T1000 (cell line): ENCODE data around the gene ERC2.
"Not testable (repeated sequence)": the region's sequence is repeated elsewhere in the genome, so short reads cannot be mapped to it uniquely, and the experiment has no call there.

ENCODE experiments used
- DNase-seq: peaks from one replicate; lab custom pipeline; 2025; ENCODE audit warnings: mixed read lengths; lab: John Stamatoyannopoulos, UW

ERC2 gene

GRCh38 chr3:56060521-56061278 lies 407.6 kb downstream of the ERC2 start:
- no peak for DNase-seq

GRCh38 chr3:56059731-56060130 lies 408.5 kb downstream of the ERC2 start:
- no peak for DNase-seq

GRCh38 chr3:56055951-56056350 lies 412.3 kb downstream of the ERC2 start:
- no peak for DNase-seq

DNA sequence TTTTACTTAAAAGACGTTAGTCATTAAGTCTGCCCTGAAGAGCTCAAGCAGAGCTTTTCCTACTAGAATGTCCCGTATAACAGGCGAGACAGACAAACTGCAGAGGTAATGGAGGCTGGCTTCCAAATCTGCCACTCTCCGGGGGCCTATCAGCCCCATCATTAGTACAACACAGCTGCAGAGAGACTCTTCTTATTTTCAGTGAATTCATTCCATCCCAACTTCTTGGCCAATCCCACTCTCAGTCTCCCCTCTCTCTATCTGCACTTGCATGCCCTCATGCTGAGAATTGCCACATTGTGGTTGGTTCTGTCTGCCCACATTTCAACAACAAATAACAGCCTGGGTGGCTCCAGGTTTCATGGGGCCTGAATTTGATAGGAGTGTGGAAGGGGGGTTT lies 412.7 kb downstream of the ERC2 start:
- DNase-seq = no peak

DNA sequence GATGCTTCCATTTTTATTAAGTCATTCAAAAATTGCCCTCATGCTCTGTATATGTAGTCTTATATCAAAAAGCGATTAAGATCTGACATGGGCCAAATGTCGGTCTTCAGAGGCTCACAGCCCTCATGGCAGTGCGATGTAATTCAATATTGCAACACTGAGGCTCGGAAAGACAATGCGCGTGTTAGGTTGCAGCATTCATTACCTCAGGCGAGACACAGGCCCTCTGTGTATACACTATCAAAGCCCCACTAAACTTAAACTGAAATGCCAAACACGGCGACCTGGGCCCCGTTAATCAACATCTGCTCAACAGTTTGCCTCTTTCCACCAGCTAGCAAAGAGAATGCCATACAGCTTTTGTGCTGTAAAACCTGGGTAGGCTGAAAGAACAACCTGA lies 413.4 kb downstream of the ERC2 start:
- DNase-seq = no peak

DNA sequence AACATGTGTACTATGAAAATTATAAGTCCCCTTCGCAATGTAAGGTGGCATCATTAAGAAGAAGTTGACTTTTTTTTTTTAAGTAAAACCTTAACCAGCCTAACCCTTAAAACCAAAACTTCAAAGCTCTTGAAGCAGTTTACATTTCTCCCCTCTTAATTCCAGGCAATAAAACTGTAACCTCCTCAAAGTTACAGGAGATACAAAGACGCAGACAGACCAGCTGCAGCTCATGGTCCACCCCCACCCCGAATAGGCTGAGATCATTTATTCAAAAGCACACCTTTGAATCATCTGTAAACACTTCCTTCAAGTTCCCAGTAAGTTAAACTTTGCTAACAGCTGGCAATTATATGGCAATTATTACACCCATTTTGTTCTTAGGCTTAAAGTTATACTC lies 414.5 kb downstream of the ERC2 start:
- DNase-seq = no peak

DNA sequence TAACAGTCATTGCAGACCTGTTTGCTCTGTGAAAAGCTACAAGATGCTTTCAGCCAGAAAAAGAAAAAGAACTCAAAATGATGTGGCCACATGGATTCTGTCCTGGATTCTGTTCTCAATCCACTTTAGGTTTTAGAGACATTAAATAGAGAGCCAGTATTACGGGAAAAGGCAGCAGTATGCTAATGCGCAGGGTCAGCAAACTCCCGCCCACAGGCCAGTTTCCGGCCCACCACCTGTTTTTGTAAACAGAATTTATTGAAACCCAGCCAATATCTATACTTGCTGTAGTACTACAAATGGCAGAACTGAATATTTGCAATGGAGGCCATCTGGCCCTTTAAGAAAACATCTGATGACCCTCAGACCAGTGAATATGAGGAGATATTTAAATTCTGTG lies 416.1 kb downstream of the ERC2 start:
- no peak for DNase-seq

GRCh38 chr3:56051052-56051451 lies 417.2 kb downstream of the ERC2 start:
- DNase-seq = no peak

DNA sequence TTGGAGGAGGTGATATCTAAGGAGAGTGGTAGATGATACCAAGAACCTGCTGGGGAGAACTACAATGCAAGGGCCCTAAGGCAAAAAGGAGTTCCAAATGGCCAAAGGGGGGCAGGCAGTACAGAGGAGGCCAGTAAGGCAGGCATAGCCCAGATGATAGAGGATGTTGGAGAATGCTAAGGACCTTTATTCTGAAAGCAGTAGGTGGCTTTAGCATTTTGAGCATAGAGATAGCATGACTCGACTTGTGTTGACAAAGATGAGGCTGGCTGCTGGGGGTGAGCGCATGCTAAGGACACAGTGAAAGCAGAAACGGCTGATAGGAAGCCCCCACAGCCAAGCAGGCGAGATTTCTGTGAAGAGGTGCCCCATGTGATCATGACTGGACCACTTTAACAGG lies 419.3 kb downstream of the ERC2 start:
- DNase-seq = no peak

GRCh38 chr3:56048331-56048730 lies 419.9 kb downstream of the ERC2 start:
- no peak for DNase-seq

- no peak for DNase-seq
Observed at GRCh38 chr3:56042326-56042951, 425.8 kb downstream of the ERC2 start.

DNA sequence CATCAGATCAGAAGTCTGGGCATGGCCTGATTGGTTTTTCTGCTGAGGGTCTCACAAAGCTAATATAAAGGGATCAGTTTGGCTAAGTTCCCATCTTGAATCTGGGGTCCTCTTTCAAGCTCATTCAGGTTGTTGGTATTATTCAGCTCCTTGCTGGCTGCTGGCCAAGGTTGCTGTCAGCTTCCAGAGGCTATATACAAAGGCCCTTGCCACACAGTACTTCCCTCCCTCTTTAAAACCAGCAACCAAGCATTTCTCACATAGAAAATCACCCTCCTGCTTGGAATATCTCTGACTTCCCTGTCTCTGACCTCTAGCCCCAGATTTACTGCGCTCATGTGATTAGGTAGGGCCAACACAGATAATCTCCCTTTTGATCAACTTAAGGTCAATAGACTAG lies 442.9 kb downstream of the ERC2 start:
- DNase-seq = no peak

- DNase-seq = no peak
Observed at GRCh38 chr3:56023546-56023945, 444.7 kb downstream of the ERC2 start.

- no peak for DNase-seq
Observed at GRCh38 chr3:56022619-56023018, 445.6 kb downstream of the ERC2 start.

DNA sequence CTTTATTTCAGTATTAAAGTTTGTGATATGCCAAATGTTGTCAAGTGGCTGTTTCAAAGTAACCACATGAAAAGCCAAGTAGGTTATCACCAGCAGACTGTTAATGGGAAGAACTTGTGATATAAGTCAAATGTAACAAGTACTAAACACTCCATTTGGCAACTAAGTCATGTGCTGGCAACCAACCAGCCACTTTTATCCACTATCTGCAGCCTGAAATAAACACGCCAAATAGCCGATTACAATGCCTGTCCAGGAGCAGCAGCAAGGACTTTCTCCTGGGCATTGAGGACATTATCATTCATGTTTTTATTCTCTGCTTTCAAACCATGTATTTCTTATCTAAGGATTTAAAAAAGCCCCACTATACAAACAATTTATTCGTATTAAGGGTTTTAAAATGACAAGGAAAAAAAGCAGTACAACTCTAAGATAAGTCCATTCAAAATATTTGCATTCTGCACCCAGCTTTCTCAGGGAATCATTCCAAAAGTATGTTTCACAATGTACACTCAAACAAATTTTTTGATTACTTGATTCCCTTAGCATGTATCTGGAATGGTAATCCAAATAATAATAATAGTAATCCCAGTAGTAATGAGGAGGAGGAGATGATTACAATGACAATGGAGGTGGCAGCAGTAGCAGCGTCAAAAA lies 448.6 kb downstream of the ERC2 start:
- DNase-seq = no peak

GRCh38 chr3:56015374-56015773 lies 452.9 kb downstream of the ERC2 start:
- DNase-seq = not testable (repeated sequence)

- no peak for DNase-seq
Observed at GRCh38 chr3:56012721-56013120, 455.5 kb downstream of the ERC2 start.

GRCh38 chr3:56005196-56005805 lies 463.0 kb downstream of the ERC2 start:
- no peak for DNase-seq

GRCh38 chr3:56003129-56003528 lies 465.1 kb downstream of the ERC2 start:
- DNase-seq = no peak

GRCh38 chr3:56001991-56002390 lies 466.3 kb downstream of the ERC2 start:
- no peak for DNase-seq

GRCh38 chr3:56001537-56001936 lies 466.7 kb downstream of the ERC2 start:
- no peak for DNase-seq

GRCh38 chr3:55989366-55989765 lies 478.9 kb downstream of the ERC2 start:
- no peak for DNase-seq

DNA sequence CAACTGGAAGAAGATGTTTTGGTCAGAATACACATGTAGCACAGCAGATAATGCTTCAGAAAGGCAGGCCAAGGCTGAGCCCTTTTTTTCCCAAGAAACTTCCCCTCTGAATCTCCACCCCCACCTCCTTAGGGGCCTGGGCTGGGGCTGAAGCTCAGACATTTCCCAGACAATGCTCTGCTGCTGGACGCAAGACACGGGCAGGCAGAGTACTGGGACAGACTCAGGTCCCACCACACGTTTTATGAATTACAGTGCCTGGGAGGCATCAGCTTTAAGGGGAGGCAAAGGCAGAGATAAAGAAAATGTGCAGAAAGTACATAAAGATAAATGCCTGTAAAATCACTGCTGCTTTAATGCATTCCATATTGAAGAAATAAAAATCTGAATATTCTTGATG lies 479.4 kb downstream of the ERC2 start:
- no peak for DNase-seq
